Measurements from ENCODE around the gene PIGH.

GRCh38 chr14:67622675-67623074 lies 22.6 kb upstream of the PIGH start:
- TF ChIP-seq, protein P1, sequence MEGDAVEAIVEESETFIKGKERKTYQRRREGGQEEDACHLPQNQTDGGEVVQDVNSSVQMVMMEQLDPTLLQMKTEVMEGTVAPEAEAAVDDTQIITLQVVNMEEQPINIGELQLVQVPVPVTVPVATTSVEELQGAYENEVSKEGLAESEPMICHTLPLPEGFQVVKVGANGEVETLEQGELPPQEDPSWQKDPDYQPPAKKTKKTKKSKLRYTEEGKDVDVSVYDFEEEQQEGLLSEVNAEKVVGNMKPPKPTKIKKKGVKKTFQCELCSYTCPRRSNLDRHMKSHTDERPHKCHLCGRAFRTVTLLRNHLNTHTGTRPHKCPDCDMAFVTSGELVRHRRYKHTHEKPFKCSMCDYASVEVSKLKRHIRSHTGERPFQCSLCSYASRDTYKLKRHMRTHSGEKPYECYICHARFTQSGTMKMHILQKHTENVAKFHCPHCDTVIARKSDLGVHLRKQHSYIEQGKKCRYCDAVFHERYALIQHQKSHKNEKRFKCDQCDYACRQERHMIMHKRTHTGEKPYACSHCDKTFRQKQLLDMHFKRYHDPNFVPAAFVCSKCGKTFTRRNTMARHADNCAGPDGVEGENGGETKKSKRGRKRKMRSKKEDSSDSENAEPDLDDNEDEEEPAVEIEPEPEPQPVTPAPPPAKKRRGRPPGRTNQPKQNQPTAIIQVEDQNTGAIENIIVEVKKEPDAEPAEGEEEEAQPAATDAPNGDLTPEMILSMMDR (IDR thresholded peaks at IDR 0.05): no peak
- TF ChIP-seq POLR2A (IDR thresholded peaks at IDR 0.05): no peak
